Left renal pelvis (tissue), 4 donors: ENCODE data around the gene TAF9B. TPM values are rescaled to one million over a fixed set of nuclear protein-coding genes. Genes with fewer than 3 reads are reported as not detected.
A peak's percentile ranks its signal among the peaks of the same experiment; 100 is the strongest.
"Not testable (repeated sequence)": the region's sequence is repeated elsewhere in the genome, so short reads cannot be mapped to it uniquely, and the experiment has no call there.

Experiments
- DNase-seq, 4 donors: peaks; one replicate each; pipeline ENCODE4 v3.0.0-alpha.2; 2013; ENCODE audit warnings: low read depth in 4 of 4, low spot score in 3 of 4
- polyA plus RNA-seq, 4 donors: library from polyadenylated mRNA; unstranded; fragments of 120-200 nt; gene quantifications; one replicate each; pipeline ENCODE4 v1.2.1, GENCODE V29; 2013; ENCODE audit not compliant: insufficient read length in 4 of 4

The TAF9B gene
- polyA plus RNA-seq, 4 donors = 36.3 to 65.8 (median 47.9) TPM

DNA sequence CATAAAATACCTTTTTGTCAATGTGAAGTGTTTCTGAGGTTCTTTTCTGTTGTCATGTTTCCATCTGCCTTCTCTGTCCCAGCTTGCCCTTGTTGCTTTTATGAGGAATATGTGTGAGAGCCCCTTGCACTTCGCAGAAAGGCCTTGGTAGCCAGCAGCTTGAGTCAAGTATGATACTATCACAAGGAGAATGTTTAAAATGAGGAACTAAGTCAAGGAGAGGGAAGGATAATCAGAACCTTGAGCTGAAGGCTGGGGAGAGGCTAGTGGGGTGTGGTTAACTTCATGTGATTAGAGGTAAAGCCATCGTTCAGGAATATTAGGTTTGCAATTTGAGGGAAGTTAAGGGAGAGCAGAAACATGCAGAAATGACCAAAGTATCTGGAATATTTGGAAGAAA is 22.7 kb downstream of the TAF9B start:
- no peak for DNase-seq

DNA sequence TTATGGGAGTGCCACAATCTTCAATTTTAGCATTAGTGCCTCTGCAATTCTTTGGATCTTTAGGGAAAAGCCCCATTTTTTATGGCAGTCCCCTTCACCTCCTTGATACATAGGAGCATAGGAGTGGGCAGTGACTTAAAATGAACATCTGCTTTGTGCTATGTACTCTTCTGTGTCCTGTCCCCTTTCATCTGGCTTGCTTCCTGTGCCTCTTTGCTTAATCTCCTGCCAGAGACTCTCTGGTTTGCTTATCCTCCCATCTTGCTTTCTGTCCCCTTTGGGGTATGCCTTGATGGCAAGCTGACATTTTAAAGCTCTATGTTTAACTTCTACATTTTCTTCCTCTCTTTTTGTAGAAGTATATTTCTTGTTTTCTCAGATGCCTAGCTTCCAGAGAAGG is 23.1 kb downstream of the TAF9B start:
- DNase-seq = no peak

GRCh38 chrX:78111140-78111931 is 28.1 kb downstream of the TAF9B start:
- no peak for DNase-seq

- no peak for DNase-seq
Observed at GRCh38 chrX:78109458-78109857, 30.0 kb downstream of the TAF9B start.

GRCh38 chrX:78106651-78106986 is 32.8 kb downstream of the TAF9B start:
- DNase-seq = no peak

- no peak for DNase-seq
Observed at GRCh38 chrX:78105944-78106650, 33.4 kb downstream of the TAF9B start.

DNA sequence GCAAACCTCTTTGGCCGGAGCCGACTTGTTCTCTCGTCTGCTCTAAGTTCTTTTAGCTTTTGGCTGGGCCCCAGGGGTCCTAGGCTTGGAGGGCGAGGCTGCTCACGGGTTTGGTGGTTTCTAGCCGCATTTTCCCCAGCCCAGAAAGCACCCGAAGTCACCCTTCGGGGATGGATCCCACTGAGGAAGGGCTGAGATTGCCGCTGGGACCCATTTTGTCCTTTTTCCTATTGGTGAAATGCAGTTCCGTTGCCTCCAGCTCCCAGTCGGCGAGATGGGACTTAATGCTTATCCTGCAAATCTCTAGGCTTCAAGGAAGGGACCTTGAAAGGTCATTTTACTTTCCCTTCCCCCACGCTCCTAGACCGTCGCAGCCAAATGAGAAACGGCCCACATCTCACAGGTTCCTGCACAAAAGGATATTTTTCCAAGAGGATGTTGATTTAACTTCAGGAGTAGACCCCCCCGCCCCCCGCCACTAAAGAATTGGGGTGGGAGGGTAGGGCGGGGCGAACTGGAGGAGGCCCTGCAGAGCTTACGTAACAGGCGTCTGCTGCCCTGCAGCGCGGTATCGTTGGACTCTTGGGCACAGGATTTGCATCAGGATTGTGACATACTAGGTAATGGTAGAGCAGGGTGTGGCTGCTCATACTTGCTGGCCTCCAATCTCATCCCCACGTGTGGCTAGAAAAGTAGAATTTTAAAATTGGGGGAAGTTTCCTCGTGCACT is 34.8 kb downstream of the TAF9B start:
- peak in 1 of 4 donors; percentile 19 for DNase-seq

DNA sequence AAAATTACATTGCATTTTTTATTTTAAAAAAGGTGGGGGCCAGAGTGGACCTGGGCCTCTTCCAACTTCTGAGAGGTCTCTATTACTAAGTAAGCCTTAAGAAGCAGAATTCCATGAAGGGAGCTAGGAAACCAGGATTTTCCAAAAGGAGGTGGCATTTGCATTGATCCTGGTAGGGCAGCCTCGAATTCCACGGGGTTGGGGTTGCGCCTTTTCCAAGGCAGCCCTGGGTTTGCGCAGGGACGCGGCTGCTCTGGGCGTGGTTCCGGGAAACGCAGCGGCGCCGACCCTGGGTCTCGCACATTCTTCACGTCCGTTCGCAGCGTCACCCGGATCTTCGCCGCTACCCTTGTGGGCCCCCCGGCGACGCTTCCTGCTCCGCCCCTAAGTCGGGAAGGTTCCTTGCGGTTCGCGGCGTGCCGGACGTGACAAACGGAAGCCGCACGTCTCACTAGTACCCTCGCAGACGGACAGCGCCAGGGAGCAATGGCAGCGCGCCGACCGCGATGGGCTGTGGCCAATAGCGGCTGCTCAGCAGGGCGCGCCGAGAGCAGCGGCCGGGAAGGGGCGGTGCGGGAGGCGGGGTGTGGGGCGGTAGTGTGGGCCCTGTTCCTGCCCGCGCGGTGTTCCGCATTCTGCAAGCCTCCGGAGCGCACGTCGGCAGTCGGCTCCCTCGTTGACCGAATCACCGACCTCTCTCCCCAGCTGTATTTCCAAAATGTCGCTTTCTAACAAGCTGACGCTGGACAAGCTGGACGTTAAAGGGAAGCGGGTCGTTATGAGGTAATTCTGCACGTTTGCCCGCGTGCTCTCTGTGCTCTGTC is 35.6 kb downstream of the TAF9B start, which contains the start of gene PGK1:
PGK1 (plus strand) TSS at position 626 of the 824 bp plus-strand sequence; CDS start at position 719, 93 bp downstream.
- DNase-seq = peak; percentile 74 to 84 (median 79)

- DNase-seq = no peak
Observed at GRCh38 chrX:78103001-78103622, 36.3 kb downstream of the TAF9B start.

GRCh38 chrX:78102091-78102490 is 37.4 kb downstream of the TAF9B start:
- DNase-seq = no peak

GRCh38 chrX:78098108-78098507 is 41.3 kb downstream of the TAF9B start:
- no peak for DNase-seq

DNA sequence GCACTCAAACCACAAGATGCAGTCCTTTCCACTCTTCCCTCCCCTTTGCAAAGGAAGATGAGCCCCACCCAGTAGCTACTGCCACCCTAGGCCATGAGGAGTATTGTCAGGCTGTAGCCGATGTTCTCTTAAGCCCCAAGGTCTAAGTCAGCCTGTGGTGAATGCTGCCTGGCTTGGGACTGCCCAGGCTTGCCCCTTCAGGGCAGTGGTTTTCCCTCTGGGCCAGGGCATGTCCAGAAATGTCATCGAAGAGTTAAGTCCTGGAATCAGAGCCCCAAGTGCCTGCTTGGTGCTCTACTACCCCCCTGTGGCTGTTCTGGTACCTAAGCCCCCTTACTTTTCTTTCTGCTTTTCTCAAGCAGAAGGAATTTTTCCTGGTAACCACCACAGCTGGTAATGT is 47.2 kb downstream of the TAF9B start:
- no peak for DNase-seq

- DNase-seq = not testable (repeated sequence)
Observed at GRCh38 chrX:78081413-78081812, 58.0 kb downstream of the TAF9B start.

Other genes starting within 250 kb of the TAF9B start
- 100 to 1,000 TPM in 1 of 4 donors, 10 to 100 TPM in 3; 78.4 to 101 (median 90.9) TPM for gene MAGT1, start 244.2 kb downstream of the TAF9B start, polyA plus RNA-seq
- 100 to 1,000 TPM; 168 to 377 (median 280) TPM for gene COX7B, start 240.2 kb downstream of the TAF9B start, polyA plus RNA-seq
- 10 to 100 TPM; 14.5 to 18.0 (median 16.8) TPM for gene ATP7A, start 229.0 kb downstream of the TAF9B start, polyA plus RNA-seq
- gene PGAM4, start 170.0 kb downstream of the TAF9B start, polyA plus RNA-seq = under 1 TPM in 3 of 4 donors, not detected in 1; 0.19 to 0.66 (median 0.26) TPM
- 100 to 1,000 TPM; 228 to 448 (median 382) TPM for gene PGK1, start 35.4 kb downstream of the TAF9B start, polyA plus RNA-seq
- gene CYSLTR1, start 188.0 kb upstream of the TAF9B start, polyA plus RNA-seq = 1 to 10 TPM; 1.9 to 3.3 (median 2.4) TPM